Renal cortical epithelial cell (primary cell): Measurements from ENCODE around the gene IL22RA1. TPM values are rescaled to one million over a fixed set of nuclear protein-coding genes. Genes with fewer than 3 reads are reported as not detected.

Experiments
- DNase-seq: peaks from one replicate; pipeline ENCODE4 v3.0.0-alpha.2; 2011; ENCODE audit warnings: low read depth
- total RNA-seq: library from RNA; depleted of rRNA; stranded (reverse); fragments of >200 nt; gene quantifications from 2 replicates; pipeline ENCODE4 v1.2.3, GENCODE V29; 2014

The IL22RA1 gene
- total RNA-seq, 1 donor from 2014 or later = 0.05 TPM

- DNase-seq = no peak
Measured at GRCh38 chr1:24075590-24075854, 67.4 kb downstream of the IL22RA1 start.

GRCh38 chr1:24074817-24075589 lies 67.9 kb downstream of the IL22RA1 start:
- DNase-seq = peak; percentile 50

- no peak for DNase-seq
Measured at GRCh38 chr1:24074196-24074595, 68.7 kb downstream of the IL22RA1 start.

GRCh38 chr1:24071941-24072340 lies 71.0 kb downstream of the IL22RA1 start:
- DNase-seq = no peak

GRCh38 chr1:24070821-24071393 lies 72.0 kb downstream of the IL22RA1 start:
- DNase-seq = peak; percentile 64

GRCh38 chr1:24069817-24070216 lies 73.1 kb downstream of the IL22RA1 start:
- DNase-seq = no peak

Other genes with a start within 250 kb of the IL22RA1 start
- gene CNR2, start 229.8 kb downstream of the IL22RA1 start, total RNA-seq = not detected in 2 replicates
- 212 and 277 TPM in 2 replicates for gene PNRC2, start 183.3 kb downstream of the IL22RA1 start, total RNA-seq
- gene SRSF10, start 162.8 kb downstream of the IL22RA1 start, total RNA-seq = 87.5 and 132 TPM in 2 replicates
- gene MYOM3, start 31.0 kb downstream of the IL22RA1 start, total RNA-seq = 1.5 and 9.0 TPM in 2 replicates
- gene IFNLR1, start 44.1 kb upstream of the IL22RA1 start, total RNA-seq = 4.0 and 6.1 TPM in 2 replicates
- 2.5 and 11.1 TPM in 2 replicates for gene GRHL3, start 176.2 kb upstream of the IL22RA1 start, total RNA-seq